Skin of body (tissue), 2 donors: ENCODE results near the gene GALR1. TPM values are rescaled to one million over a fixed set of nuclear protein-coding genes. Genes with fewer than 3 reads are reported as not detected.

Experiments used
- DNase-seq: peaks from one replicate; lab custom pipeline; 2025; lab: John Stamatoyannopoulos, UW
- total RNA-seq: library from RNA; depleted of rRNA; stranded (reverse); fragments of >200 nt; gene quantifications from one replicate; pipeline ENCODE4 v1.2.3, GENCODE V29; 2014

The GALR1 gene
- total RNA-seq, 1 donor from 2014 or later, result 2.1 TPM

- DNase-seq, result peak; percentile 10
These were observed 71.4 kb downstream of the GALR1 start for GRCh38 chr18:77320971-77321559.

DNA sequence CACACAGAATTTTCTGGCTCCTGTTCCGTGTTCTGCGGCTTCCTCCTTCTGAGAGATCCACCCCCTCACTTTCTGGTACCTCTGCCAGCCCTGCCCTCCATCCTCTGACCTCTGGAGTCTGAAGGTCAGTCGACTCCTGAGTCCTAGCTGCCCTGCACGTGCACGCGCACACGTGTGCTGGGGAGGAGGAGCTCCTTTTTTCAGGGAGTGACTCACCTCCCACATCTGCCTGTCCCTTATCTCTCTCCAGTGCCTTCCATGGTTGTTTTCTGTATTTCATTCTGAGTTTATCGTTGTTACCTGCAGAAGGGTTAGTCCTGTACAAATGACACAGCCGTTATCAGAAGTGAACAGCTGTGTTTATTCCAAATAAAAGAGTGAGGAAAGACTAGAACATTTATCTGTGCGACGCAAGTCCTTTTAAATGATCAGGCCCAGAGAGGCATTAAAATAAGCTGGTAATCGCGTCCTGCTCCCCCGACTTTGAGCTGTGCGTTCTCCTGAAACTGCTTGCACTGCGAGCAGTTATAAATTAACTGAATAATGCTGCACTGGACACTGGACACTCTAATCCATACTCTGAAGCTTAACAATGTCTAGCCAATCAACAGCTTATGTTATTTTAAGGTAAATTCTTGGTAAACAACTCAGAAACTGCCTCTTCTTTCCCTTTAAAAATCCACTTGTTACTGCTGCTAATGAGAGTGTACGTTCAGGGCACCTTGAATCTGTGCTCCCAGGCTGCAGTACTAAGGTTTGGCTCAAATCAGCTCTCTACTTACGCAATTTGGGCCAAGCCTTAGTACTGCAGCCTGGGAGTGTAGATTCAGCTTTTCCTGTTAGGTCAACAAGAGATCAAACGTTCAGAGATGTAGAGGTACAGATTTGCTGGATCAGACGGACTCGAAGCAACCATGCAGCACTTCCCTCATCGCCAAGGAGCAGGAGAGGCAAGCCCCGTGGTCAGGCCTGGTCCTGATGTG, 72.5 kb downstream of the GALR1 start:
- no peak for DNase-seq

- DNase-seq, result no peak
These were observed 74.1 kb downstream of the GALR1 start for GRCh38 chr18:77323640-77324299.

Other genes with a start within 250 kb of the GALR1 start
- gene MBP, start 117.1 kb upstream of the GALR1 start, total RNA-seq, result 25.1 TPM